Pons (tissue), 1 donor: ENCODE results near the gene LRRC8B.
"Not testable (repeated sequence)": the region's sequence is repeated elsewhere in the genome, so short reads cannot be mapped to it uniquely, and the experiment has no call there.

ENCODE experiments used
- DNase-seq: peaks from one replicate; pipeline ENCODE4 v3.0.0-alpha.2; 2016; ENCODE audit warnings: low spot score

Gene LRRC8B

GRCh38 chr1:89608319-89608983, 83.8 kb downstream of the LRRC8B start:
- no peak for DNase-seq

- no peak for DNase-seq
These were observed 84.5 kb downstream of the LRRC8B start for GRCh38 chr1:89608984-89609725.

GRCh38 chr1:89609781-89610456, 85.3 kb downstream of the LRRC8B start:
- DNase-seq = no peak

- no peak for DNase-seq
These were observed 85.9 kb downstream of the LRRC8B start for GRCh38 chr1:89610457-89611011.

DNA sequence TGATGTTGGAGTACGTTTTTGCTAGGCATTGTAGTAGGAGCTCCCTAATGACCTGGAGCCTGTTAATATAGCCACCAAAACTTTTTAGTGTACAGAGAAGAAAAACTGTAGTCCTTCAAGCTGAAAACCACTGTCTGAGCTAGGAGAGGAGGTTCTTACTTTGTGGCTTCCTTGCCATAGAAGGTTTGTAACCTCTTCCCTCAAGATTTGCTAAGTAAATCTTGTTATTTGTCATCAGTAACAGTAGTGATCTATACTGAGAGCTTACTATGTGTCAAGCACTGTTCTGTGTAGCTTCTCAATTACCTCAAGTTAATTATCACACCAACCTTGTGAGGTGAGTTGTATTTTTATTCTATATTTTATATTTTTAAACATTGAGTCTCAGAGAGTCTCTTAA, 87.1 kb downstream of the LRRC8B start:
- DNase-seq = no peak

- DNase-seq = no peak
These were observed 89.3 kb downstream of the LRRC8B start for GRCh38 chr1:89613928-89614327.

- DNase-seq = no peak
These were observed 91.3 kb downstream of the LRRC8B start for GRCh38 chr1:89615676-89616598.

- no peak for DNase-seq
These were observed 92.4 kb downstream of the LRRC8B start for GRCh38 chr1:89616844-89617627.

- no peak for DNase-seq
These were observed 96.0 kb downstream of the LRRC8B start for GRCh38 chr1:89620664-89621063.

- DNase-seq = no peak
These were observed 98.3 kb downstream of the LRRC8B start for GRCh38 chr1:89622895-89623294.

- peak; percentile 92 for DNase-seq
These were observed 99.7 kb downstream of the LRRC8B start for GRCh38 chr1:89624314-89624713.

DNA sequence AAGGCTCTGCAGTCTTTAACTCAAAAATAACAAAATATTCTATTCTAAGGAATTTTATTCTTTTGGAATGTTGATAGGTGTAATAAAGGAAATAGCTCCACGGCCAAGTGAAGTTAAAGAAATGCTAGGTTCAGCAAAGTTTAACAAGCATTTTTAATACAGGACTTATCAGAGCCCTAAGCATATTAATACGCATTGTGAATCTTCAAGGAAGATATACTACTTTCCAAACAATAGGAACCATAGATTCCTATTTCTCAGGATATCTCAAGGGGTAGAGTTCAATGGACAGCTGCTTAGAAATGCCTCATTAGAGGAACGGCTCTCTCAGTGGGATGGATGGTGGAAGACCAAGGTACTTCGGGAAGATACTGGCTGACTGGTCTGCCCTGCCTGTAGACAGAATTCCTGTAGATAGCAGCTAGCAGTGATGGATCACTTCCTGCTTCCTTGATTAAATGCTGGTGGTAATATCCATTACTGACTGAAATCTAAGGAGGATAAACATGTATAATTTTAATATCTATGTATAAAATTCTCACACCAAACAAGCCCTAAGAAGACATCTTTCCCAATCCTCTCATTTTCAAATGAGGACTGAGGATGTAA, 100.2 kb downstream of the LRRC8B start:
- DNase-seq = no peak

- DNase-seq = peak; percentile 94
These were observed 103.0 kb downstream of the LRRC8B start for GRCh38 chr1:89627596-89627962.

DNA sequence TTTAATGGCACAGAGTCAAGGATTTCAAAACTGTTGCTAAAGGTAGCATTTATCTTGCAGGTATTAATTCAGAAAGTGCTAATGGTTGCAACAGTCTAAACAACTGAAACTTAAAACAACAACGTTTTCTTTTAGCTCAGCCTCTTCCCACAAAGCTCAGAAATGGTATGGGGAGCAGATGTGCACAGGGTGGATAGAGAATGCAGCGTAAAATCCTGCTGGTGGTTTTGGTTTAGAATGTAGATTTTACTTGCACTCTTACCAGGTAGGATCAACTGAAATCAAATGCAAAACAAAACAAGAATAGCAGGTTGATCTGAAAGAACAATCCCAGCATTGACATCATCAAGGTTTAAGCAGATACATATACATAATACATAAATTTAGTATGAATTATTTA, 104.5 kb downstream of the LRRC8B start:
- DNase-seq = no peak

- not testable (repeated sequence) for DNase-seq
These were observed 105.0 kb downstream of the LRRC8B start for GRCh38 chr1:89629600-89629999.

- DNase-seq = no peak
These were observed 105.4 kb downstream of the LRRC8B start for GRCh38 chr1:89630048-89630447.

GRCh38 chr1:89631816-89632656, 107.4 kb downstream of the LRRC8B start:
- DNase-seq = peak; percentile 71

- DNase-seq = peak; percentile 61
These were observed 108.1 kb downstream of the LRRC8B start, which contains the start of gene LRRC8C for GRCh38 chr1:89632657-89633247. TSS of gene LRRC8C (plus strand) at chr1:89633120. CDS start at chr1:89686474, 53,354 bp downstream.

DNA sequence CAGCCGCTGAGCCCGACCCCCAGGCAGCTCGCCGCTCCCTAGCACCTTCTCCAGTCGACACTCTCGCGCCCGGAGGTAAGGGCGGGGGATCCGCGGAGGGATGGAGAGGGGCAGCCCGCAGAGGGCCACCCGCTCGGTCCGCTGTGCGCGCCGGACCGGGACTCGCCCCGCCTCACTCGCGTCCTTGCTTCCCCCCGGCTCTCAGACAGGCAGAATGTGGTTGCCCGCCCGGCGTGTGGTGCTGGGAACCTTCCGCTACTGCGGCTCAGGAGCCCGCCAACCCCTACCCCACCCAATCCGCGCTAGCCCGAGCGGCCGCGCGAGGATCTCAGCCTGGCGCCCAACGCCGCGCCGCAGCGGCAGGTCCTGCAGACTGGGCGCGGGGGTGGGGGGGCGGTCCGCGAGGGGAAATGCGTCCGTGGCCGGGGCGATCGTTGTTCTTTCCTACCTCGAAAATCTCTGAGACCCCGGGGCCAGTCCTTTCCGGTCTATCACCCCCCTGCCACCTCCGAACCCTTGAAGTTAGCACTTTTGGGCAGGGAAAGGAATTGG, 108.7 kb downstream of the LRRC8B start:
- no peak for DNase-seq
